ENCODE results near the gene HSH2D.
"Not testable (repeated sequence)": the region's sequence is repeated elsewhere in the genome, so short reads cannot be mapped to it uniquely, and the experiment has no call there.

Gene HSH2D

GRCh38 chr19:16119075-16119857, 24.2 kb upstream of the HSH2D start:
- in situ Hi-C loops (cut with HindIII; ENCODE audit: low sequenced_read_pairs): not testable (repeated sequence)

DNA sequence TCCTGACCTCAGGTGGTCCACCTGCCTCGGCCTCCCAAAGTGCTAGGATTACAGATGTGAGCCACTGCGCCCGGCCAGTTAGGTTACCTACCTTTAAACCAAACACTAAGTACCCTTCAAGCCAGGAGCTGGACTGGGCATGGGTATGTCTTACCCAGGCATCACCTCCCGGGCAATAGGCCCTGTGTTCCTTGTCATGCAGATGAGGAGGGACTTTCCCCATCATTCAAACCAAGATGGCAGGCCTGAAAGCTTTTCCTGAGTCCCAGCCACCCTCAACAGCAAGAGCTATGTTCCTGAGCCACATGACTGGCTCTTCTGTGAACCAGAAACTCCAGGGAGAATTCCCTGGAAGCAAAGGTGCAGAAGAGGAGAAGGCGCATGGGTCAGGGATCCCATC, 22.3 kb upstream of the HSH2D start:
- in situ Hi-C loops (cut with HindIII; ENCODE audit: low sequenced_read_pairs): no loop called here

- in situ Hi-C loops (cut with HindIII; ENCODE audit: low sequenced_read_pairs): no loop called here
Observed at GRCh38 chr19:16121967-16122366, 21.5 kb upstream of the HSH2D start.

DNA sequence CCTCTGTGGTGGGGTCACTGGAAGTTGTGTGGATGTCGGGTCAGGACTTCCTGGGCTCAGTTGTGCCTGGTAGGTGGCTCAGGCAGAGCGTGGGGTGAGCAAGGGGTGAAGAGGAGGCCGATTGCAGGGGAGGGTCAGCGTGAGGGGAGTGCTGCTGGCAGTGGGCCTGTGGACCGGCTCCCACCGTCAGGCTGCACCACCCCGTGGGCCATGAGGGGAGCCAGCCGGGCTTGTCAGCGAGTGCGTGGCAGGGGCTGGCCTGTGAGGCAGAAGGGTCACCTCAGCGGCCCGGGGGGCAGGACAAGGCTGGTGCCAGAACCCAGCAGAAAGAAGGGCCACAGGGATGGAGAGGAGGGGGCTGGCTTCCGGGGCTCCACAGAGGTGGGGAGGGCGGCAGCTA, 18.5 kb upstream of the HSH2D start:
- in situ Hi-C loops (cut with HindIII; ENCODE audit: low sequenced_read_pairs): loop anchor here (5.0 kb wide), 3 partner anchors 88 to 247 kb away; no protein-coding TSS in a partner anchor

GRCh38 chr19:16125737-16126495, 17.6 kb upstream of the HSH2D start:
- in situ Hi-C loops (cut with HindIII; ENCODE audit: low sequenced_read_pairs): loop anchor here (5.0 kb wide), 3 partner anchors 89 to 246 kb away; no protein-coding TSS in a partner anchor

- in situ Hi-C loops (cut with HindIII; ENCODE audit: low sequenced_read_pairs): loop anchor here (5.0 kb wide), 3 partner anchors 90 to 245 kb away; no protein-coding TSS in a partner anchor
Observed at GRCh38 chr19:16127080-16127479, 16.4 kb upstream of the HSH2D start.

DNA sequence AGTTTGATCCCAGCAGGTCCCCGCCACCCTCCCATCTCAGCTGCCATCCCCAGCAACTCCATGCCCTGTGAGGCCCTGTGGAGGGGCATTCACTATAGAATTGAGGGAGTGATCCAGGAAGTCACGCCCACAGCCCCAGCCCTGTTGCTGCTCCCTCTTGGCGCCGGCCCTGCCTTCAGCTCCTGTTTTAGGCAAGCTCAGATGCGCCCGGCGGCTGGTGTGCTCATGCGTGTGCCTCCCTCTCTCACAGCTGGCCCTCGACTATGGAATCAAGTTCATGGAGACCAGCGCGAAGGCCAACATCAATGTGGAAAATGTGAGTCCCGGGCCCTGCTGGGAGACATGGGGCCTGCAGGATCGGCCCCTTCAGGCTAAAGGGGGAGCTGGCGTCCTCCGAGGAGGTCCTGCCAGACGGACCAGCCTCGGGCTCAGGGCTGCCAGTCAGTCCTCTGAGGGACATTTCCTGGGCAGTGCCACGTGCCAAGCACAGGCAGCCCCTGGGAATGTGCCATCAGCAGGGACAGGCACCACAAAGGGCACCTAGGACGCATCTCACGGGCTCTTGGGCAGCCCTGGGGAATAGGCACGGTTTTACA, 15.6 kb upstream of the HSH2D start:
- in situ Hi-C loops (cut with HindIII; ENCODE audit: low sequenced_read_pairs): loop anchor here (5.0 kb wide), 3 partner anchors 89 to 244 kb away; no protein-coding TSS in a partner anchor

DNA sequence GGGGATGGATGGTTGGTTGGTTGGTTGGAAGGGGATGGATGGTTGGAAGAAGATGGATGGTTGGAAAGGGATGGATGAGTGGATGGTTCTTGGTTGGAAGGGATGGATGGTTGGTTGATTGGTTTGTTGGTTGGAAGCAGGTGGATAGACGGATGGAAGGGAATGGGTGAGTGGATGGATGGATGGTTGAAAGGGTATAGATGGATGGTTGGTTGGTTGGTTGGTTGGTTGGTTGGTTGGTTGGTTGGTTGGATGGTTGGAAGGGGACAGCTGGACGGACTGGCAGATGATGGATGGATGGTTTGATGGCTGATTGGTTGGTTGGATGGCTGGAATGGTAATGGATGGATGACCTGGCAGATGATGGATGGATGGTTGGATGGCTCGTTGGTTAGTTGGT, 11.8 kb upstream of the HSH2D start:
- in situ Hi-C loops (cut with HindIII; ENCODE audit: low sequenced_read_pairs): no loop called here

DNA sequence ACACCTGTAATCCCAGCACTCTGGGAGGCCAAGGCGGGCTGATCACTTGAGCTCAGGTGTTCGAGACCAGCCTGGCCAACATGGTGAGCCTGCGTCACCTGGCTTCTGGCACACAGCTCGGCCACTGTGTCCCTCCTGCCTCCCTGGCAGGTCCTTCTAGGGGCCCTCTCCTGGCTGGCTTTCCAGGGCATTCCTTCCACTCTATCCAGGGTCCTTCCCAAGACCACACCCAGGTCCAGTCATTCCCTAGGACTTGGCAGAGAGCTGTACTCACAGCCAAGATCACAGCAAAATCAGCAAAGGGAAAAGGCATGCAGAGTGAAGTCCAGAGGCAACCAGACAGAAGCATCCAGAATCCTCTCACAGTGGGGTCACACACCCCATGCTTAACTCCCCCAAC, 9.7 kb upstream of the HSH2D start:
- in situ Hi-C loops (cut with HindIII; ENCODE audit: low sequenced_read_pairs): no loop called here

GRCh38 chr19:16134510-16134909, 9.0 kb upstream of the HSH2D start:
- in situ Hi-C loops (cut with HindIII; ENCODE audit: low sequenced_read_pairs): no loop called here

DNA sequence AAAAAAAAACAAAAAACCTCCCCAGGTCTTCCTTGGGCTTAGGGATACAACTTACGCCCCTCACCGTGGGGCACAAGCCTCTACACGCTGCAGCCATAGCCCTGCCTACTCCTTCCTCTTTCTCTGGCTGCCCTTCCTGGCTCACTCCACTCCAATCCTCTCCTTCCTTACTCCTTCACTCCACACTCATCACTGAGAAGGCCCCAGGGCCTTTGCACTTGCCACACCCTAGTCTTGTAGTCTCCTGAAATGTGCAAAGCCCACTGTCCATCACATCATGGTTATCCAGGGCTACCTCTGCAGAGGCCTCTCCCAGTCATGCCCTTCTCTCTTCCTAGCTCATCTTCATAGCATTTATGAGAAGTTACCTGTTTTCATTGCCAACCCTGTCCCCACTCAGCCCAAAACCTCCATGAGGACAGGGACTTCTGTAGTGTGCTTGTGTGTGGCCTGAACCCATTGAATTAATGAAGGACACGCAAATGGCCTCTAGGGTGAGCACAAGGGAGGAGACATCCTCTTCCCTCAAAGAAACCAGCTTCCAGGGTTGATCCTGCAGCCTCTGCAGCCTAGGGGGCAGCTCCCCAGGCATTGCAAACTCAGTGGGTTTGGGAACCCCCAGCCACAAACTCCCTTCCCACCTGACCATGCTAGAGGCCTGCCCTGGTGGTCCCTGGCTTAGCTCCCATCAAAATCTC, 7.9 kb upstream of the HSH2D start:
- in situ Hi-C loops (cut with HindIII; ENCODE audit: low sequenced_read_pairs): no loop called here

GRCh38 chr19:16136185-16136999, 7.1 kb upstream of the HSH2D start:
- in situ Hi-C loops (cut with HindIII; ENCODE audit: low sequenced_read_pairs): no loop called here

DNA sequence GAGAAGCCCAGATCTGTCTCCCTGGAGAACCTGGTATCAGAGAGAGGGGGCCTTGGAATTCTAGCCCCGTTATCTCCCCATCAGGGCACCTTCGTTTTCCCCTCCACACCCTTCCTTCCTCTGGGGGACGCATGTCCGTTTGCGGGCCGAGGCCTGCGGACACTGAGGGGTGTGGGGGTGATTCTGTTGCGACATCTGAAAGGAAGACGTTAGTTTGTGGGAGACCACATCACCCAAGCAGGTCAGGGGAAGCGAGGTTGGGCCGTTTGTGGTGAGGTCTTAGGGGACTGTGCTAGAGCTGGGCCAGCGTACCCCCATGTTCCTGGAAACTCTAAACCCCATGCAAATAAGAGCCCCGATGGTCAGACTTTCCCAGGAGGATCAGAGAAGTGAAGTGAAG, 3.7 kb upstream of the HSH2D start:
- in situ Hi-C loops (cut with HindIII; ENCODE audit: low sequenced_read_pairs): no loop called here

- in situ Hi-C loops (cut with HindIII; ENCODE audit: low sequenced_read_pairs): no loop called here
Observed at GRCh38 chr19:16141043-16141442, 2.4 kb upstream of the HSH2D start.

GRCh38 chr19:16142032-16142580, 1.4 kb upstream of the HSH2D start:
- in situ Hi-C loops (cut with HindIII; ENCODE audit: low sequenced_read_pairs): no loop called here

DNA sequence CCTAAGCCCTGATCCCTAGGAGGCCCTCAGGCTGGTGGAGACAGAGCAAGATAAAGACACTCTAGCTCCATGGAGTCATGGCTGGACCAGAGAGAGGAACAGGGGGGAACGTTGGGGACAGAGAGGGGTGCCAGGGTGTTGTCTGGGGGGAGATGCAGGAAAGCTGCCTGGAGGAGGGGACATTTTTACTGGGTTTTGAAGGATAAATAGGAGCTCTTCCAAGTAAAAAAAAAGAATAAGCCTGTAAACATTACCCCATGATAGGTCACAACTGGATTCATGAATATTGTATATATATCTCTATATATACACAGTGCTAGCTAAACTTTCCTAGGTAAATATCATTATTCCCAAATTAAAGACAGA, 714 bp downstream of the HSH2D start:
- in situ Hi-C loops (cut with HindIII; ENCODE audit: low sequenced_read_pairs): no loop called here

DNA sequence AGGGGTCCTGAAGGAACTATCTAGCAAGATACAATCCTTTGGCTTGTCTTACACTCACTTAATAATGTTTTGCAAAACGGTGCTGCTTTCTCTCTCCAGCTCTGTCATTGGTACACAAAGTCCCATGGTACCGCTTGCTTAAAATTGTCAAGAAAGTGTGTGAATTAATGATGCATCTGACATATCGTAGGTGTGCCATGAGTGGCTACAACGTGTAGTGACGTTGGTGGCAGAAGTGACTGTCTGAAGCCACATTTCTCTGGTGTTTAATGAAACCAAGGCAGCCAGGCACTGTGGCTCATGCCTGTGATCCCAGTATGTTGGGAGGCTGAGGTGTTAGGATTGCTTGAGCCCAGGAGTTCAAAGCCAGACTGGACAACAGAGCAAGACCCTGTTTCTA, 2.6 kb downstream of the HSH2D start:
- in situ Hi-C loops (cut with HindIII; ENCODE audit: low sequenced_read_pairs): no loop called here

- in situ Hi-C loops (cut with HindIII; ENCODE audit: low sequenced_read_pairs): no loop called here
Observed at GRCh38 chr19:16148443-16149229, 5.2 kb downstream of the HSH2D start.

Data from endothelial cell of hepatic sinusoid (primary cell).